T47D (cell line): ENCODE results near the gene RAB6B.

ENCODE experiments used
- DNase-seq, 2 experiments: peaks; one replicate each; pipeline versions ENCODE4 v3.0.0 to v3.0.0-alpha.2; 2011 to 2012; ENCODE audit warnings: low read depth in 1 of 2, low spot score in 1 of 2
- JUND ChIP-seq: IDR thresholded peaks from 2 replicates; pipeline ENCODE4 v1.6.1; 2012; ENCODE audit warnings: low read depth
- in situ Hi-C: cut with HindIII; loops from 2 replicates; pipeline ENCODE4 v1.10.0; 2016; ENCODE audit warnings: low sequenced_read_pairs, low pct_unique_long_range_greater_than_20kb

RAB6B gene

DNA sequence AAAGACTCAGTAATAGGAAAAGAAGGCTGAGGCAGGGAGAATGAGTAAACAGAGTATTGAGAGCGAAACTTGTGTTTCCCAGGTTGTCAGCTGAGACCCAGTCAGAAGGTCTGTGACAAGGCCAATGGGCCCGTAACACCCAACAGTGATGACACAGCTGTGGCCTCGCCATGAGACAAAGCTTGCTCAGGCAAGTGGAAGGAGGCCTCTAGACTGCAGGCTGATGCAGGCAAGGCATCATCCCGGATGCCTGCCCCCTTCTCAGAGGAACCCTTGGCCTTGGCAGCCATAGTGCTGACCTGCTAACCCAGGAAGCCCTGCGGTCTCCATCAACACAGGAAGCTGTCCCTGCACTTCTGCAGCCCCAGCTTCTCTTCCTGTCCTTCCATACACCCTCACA lies 15.4 kb downstream of the RAB6B start:
- in situ Hi-C loops: no loop called here

GRCh38 chr3:133878518-133878917 lies 17.2 kb downstream of the RAB6B start:
- no peak for TF ChIP-seq JUND
- in situ Hi-C loops: no loop called here
- no peak for DNase-seq

More for the DNA sequence above, 15.4 kb downstream of the RAB6B start:
- no peak for DNase-seq
- TF ChIP-seq JUND: no peak

DNA sequence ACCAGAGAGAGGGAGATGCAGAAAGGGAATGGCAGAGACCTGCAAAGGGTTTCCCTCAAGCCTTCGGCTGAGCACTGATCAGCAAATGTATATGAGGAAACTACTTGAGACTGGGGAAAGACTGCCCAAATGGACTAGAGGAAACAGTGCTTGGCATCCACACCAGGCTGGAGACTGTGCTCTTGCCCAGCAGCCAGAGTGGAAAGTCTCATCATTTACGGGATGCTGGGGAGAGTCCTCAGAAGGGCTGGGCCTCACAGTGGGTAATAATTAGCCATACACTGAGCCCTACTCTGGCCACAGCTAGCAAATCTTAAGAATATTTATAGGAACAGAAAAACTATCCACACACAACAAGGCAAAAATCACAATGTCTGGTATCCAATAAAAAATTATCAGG lies 18.5 kb downstream of the RAB6B start:
- in situ Hi-C loops: no loop called here
- no peak for DNase-seq
- TF ChIP-seq JUND: no peak

DNA sequence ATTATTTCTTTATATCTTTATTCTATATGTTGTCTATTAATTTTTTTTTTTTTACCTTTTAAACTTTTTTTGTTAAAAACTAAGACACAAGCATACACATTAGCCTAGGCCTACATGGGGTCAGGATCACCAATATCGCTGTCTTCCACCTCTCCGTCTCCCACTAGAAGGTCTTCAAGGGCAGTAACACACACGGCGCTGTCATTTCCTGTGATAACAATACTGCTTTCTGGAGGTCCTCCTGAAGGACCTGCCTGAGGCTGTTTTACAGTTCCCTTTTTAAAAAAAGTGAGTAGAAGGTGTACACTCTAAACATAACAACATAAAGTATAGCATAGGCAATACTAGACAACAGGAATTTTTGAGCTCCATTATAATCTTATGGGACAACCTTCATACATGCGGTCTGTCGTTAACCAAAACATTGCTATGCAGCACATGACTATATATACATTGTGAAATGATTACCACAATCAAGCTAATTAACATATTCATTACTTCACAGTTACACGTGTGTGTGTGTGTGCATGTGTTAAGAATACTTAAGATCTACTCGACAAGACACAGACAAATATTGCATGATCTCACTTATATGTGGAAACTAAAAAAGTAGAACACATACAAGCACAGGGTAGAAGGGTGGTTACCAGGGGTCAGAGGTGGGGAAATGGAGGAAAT lies 20.8 kb downstream of the RAB6B start:
- in situ Hi-C loops: no loop called here
- DNase-seq: no peak
- no peak for TF ChIP-seq JUND

DNA sequence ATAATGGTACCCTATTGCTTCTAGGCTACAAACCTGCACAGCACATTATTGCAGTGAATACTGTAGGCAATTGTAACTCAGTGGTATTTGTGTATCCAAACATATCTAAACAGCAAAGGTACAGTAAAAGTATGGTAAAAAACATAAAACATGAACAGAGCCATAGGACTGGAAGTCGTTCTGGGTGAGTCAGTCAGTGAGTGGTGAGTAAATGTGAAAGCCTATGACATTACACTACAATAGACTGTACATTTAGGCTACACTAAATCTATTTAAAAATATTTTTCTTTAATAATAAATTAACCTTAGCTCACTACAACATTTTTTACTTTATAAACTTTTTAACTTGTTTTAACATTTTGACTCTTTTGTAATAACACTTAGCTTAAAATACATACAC lies 21.3 kb downstream of the RAB6B start:
- no peak for TF ChIP-seq JUND
- in situ Hi-C loops: no loop called here
- DNase-seq: no peak

DNA sequence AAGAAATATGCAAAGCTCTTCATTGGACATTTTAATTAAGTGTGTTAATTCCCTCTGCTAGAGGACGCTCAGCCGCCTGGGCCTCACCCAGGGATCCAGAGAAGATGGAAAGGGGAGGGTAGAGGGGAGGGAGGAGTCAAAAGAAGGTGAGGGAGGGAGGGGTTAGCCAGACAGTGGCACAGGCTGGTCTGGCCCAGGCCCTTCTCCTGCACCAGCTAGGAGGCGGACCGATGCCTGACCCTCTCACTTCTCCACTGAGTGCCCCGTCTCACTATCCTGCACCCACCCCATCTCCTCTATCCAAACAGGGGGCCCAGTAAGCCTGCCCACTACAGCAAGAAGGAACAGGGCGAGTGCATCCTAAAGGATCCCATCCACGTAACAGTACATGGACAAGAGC lies 22.9 kb downstream of the RAB6B start:
- no peak for TF ChIP-seq JUND
- no peak for DNase-seq
- in situ Hi-C loops: no loop called here

DNA sequence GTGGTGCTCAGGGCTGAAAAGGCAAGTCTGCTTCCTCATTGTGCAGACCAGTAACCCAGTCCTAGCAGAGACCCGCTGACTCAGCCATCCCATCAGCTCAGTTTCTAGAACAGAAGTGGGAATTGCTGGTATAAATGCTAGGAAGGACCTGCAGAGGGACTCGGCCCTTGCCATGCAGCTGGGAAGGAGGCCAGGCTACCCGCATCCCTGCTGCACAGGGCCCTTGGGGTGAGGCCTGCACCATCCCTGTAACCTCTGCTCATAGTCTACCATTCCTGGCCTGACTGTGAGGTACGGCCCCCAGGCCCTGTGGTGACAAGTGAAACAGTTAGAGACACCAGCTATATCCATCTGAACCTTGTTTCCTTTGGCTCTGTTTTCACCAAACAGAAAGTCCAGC lies 23.5 kb downstream of the RAB6B start:
- no peak for DNase-seq
- no peak for TF ChIP-seq JUND
- in situ Hi-C loops: no loop called here

- DNase-seq: no peak
- no peak for TF ChIP-seq JUND
- in situ Hi-C loops: no loop called here
Observed at GRCh38 chr3:133871368-133872090, 24.2 kb downstream of the RAB6B start.

- TF ChIP-seq JUND: no peak
- in situ Hi-C loops: no loop called here
- no peak for DNase-seq
Observed at GRCh38 chr3:133870822-133871221, 24.9 kb downstream of the RAB6B start.

DNA sequence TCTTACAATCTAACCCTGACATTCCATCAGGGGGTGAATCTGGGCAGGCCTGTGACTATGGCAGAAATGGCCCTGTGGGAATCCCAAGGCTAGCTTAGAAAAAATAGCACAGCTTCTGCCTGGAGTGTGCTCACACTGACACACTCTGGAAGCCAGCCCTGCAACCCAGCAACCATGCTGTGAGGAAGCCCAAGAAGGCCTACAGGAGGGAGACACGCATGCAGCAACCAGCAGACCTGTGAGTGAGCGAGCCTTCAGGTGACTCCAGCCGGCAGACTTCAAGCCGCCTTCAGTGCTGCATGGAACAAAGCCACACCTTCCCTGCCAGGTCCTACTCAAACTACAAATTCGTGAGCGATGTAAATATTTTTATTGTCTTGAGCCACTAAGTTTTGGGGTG lies 26.1 kb downstream of the RAB6B start:
- no peak for TF ChIP-seq JUND
- DNase-seq: no peak
- in situ Hi-C loops: no loop called here

DNA sequence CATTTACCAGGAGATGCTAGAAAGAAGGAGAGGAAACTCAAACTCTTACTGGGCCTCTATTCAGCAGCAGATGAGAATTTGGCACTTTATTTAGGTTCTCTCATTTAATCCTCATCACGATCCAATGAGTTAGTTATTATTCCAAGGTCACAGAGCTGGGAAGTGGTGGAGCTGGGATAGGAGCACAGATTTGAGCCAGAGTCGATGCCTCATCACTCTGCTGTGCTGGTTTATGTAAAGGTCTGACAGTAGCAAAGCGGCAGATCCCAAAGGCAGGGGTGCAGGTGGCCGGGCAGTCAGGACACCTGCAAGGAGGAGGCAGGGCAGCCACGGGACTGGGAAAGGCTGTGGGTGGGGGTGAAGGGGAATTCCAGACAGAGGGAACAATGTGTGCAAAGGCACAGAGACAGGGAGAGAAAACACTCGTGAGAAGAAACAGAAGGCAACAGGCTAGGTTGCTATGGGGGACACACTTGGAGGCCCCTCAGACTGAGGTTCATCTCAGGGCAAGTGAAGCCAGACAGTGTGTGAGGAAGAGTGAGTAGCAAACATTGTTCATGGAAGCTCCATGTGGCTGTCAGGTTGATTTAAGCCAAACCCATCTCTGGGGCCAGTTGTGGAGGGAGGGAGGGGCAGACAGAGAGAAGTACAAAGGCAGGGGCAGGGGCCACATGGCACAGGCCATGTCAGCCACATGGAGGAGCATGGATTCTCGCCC lies 26.8 kb downstream of the RAB6B start:
- DNase-seq: no peak
- in situ Hi-C loops: no loop called here
- no peak for TF ChIP-seq JUND

GRCh38 chr3:133868186-133868585 lies 27.5 kb downstream of the RAB6B start:
- in situ Hi-C loops: no loop called here
- TF ChIP-seq JUND: no peak
- no peak for DNase-seq

DNA sequence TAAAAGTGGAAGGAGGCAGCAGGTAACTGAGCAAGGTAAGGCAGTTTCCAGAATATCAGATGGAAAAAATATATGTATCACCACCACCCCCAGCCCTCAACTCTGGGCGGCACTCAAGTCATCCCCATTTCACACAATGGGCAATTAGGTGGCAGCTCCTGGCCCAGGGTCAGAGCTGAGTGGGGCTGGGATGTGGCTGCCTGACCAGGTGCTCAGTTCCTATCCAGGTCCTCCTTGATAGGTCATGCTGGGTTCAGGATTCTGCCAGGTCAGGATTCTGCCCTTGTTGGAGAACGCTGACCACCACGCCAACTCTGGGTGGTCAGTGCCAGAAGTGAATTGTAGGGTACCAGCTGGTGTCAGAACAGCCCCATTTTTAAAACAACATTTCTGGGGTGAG lies 29.5 kb downstream of the RAB6B start:
- no peak for DNase-seq
- no peak for TF ChIP-seq JUND
- in situ Hi-C loops: no loop called here
